ENCODE measurements around the gene GBP5.

DNA sequence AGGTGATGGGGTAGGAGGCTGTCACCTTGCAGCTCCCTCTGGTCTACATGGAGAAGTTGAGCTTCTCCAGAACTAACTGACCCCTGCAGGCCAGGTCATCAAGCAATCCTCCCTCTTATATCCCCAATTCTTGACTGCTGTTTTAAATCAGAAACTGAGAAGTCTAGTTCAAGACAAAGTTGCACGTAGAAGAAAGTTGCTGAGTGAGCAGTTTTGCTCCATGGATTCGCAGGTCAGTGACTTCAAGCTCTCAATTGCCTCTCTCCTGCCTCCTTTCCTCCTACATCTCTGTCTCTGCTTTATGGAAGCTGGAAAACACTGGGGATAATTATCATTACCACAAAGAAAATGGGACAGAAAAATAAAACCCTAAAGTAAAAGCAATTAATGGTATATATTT, 32.8 kb upstream of the GBP5 start:
- TF ChIP-seq, protein P1, sequence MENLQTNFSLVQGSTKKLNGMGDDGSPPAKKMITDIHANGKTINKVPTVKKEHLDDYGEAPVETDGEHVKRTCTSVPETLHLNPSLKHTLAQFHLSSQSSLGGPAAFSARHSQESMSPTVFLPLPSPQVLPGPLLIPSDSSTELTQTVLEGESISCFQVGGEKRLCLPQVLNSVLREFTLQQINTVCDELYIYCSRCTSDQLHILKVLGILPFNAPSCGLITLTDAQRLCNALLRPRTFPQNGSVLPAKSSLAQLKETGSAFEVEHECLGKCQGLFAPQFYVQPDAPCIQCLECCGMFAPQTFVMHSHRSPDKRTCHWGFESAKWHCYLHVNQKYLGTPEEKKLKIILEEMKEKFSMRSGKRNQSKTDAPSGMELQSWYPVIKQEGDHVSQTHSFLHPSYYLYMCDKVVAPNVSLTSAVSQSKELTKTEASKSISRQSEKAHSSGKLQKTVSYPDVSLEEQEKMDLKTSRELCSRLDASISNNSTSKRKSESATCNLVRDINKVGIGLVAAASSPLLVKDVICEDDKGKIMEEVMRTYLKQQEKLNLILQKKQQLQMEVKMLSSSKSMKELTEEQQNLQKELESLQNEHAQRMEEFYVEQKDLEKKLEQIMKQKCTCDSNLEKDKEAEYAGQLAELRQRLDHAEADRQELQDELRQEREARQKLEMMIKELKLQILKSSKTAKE (CRISPR knock-in tag; IDR thresholded peaks at IDR 0.05; ENCODE audit: borderline replicate concordance): no peak
- TF ChIP-seq, protein P2, sequence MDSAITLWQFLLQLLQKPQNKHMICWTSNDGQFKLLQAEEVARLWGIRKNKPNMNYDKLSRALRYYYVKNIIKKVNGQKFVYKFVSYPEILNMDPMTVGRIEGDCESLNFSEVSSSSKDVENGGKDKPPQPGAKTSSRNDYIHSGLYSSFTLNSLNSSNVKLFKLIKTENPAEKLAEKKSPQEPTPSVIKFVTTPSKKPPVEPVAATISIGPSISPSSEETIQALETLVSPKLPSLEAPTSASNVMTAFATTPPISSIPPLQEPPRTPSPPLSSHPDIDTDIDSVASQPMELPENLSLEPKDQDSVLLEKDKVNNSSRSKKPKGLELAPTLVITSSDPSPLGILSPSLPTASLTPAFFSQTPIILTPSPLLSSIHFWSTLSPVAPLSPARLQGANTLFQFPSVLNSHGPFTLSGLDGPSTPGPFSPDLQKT (CRISPR knock-in tag; IDR thresholded peaks at IDR 0.05; ENCODE audit: borderline replicate concordance): no peak
- TF ChIP-seq RXRA (CRISPR knock-in tag; IDR thresholded peaks at IDR 0.05) (no peak), BRCA1 (CRISPR knock-in tag; IDR thresholded peaks at IDR 0.05) (no peak), ZC3H13 (CRISPR knock-in tag; IDR thresholded peaks at IDR 0.05) (no peak), SMC3 (IDR thresholded peaks at IDR 0.05; ENCODE audit: low read length) (no peak)
- TF ChIP-seq, protein P3, sequence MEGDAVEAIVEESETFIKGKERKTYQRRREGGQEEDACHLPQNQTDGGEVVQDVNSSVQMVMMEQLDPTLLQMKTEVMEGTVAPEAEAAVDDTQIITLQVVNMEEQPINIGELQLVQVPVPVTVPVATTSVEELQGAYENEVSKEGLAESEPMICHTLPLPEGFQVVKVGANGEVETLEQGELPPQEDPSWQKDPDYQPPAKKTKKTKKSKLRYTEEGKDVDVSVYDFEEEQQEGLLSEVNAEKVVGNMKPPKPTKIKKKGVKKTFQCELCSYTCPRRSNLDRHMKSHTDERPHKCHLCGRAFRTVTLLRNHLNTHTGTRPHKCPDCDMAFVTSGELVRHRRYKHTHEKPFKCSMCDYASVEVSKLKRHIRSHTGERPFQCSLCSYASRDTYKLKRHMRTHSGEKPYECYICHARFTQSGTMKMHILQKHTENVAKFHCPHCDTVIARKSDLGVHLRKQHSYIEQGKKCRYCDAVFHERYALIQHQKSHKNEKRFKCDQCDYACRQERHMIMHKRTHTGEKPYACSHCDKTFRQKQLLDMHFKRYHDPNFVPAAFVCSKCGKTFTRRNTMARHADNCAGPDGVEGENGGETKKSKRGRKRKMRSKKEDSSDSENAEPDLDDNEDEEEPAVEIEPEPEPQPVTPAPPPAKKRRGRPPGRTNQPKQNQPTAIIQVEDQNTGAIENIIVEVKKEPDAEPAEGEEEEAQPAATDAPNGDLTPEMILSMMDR (CRISPR knock-in tag; IDR thresholded peaks at IDR 0.05): no peak
- TF ChIP-seq, protein P4, sequence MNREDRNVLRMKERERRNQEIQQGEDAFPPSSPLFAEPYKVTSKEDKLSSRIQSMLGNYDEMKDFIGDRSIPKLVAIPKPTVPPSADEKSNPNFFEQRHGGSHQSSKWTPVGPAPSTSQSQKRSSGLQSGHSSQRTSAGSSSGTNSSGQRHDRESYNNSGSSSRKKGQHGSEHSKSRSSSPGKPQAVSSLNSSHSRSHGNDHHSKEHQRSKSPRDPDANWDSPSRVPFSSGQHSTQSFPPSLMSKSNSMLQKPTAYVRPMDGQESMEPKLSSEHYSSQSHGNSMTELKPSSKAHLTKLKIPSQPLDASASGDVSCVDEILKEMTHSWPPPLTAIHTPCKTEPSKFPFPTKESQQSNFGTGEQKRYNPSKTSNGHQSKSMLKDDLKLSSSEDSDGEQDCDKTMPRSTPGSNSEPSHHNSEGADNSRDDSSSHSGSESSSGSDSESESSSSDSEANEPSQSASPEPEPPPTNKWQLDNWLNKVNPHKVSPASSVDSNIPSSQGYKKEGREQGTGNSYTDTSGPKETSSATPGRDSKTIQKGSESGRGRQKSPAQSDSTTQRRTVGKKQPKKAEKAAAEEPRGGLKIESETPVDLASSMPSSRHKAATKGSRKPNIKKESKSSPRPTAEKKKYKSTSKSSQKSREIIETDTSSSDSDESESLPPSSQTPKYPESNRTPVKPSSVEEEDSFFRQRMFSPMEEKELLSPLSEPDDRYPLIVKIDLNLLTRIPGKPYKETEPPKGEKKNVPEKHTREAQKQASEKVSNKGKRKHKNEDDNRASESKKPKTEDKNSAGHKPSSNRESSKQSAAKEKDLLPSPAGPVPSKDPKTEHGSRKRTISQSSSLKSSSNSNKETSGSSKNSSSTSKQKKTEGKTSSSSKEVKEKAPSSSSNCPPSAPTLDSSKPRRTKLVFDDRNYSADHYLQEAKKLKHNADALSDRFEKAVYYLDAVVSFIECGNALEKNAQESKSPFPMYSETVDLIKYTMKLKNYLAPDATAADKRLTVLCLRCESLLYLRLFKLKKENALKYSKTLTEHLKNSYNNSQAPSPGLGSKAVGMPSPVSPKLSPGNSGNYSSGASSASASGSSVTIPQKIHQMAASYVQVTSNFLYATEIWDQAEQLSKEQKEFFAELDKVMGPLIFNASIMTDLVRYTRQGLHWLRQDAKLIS (CRISPR knock-in tag; IDR thresholded peaks at IDR 0.05): no peak
- TF ChIP-seq, protein P5, sequence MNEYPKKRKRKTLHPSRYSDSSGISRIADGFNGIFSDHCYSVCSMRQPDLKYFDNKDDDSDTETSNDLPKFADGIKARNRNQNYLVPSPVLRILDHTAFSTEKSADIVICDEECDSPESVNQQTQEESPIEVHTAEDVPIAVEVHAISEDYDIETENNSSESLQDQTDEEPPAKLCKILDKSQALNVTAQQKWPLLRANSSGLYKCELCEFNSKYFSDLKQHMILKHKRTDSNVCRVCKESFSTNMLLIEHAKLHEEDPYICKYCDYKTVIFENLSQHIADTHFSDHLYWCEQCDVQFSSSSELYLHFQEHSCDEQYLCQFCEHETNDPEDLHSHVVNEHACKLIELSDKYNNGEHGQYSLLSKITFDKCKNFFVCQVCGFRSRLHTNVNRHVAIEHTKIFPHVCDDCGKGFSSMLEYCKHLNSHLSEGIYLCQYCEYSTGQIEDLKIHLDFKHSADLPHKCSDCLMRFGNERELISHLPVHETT (CRISPR knock-in tag; conservative IDR thresholded peaks at IDR 0.05): no peak
